Urinary bladder (tissue), 4 donors: ENCODE measurements around the gene DUSP2. TPM values are rescaled to one million over a fixed set of nuclear protein-coding genes. Genes with fewer than 3 reads are reported as not detected.

Experiments
- DNase-seq: peaks from one replicate; pipeline ENCODE4 v3.0.0-alpha.2; 2015; ENCODE audit errors: extremely low spot score
- H3K27ac ChIP-seq: one replicate; pipeline ENCODE4 v1.5.1; 2013; ENCODE audit warnings: low read depth, mild to moderate bottlenecking, moderate library complexity
- H3K36me3 ChIP-seq: one replicate; pipeline ENCODE4 v1.6.1; 2013; ENCODE audit warnings: mild to moderate bottlenecking, moderate library complexity; ENCODE audit not compliant: insufficient read depth
- H3K4me1 ChIP-seq: one replicate; pipeline ENCODE4 v1.6.1; 2013; ENCODE audit warnings: mild to moderate bottlenecking, moderate library complexity; ENCODE audit not compliant: insufficient read depth
- H3K4me3 ChIP-seq: one replicate; pipeline ENCODE4 v1.5.1; 2013; ENCODE audit warnings: low read depth, low read length
- WGBS: extraction: QIAGEN DNeasy Blood & Tissue Kit; methylation state at CpG from one replicate; pipeline ENCODE4 v1.1.7; 2013; 5-methylcytosine and 5-hydroxymethylcytosine counted together
- polyA plus RNA-seq: library from polyadenylated mRNA; stranded (reverse); fragments of 200-250 nt; gene quantifications from one replicate; pipeline ENCODE4 v1.2.3, GENCODE V29; 2013
- total RNA-seq: library from RNA; depleted of rRNA; stranded (reverse); fragments of >200 nt; gene quantifications from one replicate; pipeline ENCODE4 v1.2.3, GENCODE V29; 2014
- donor health status: healthy with polysubstance abuse.
- donor health status: healthy.

DUSP2 gene
- total and polyA plus RNA-seq, 2 donors, result 18.1 to 18.5 TPM

- H3K4me1 ChIP-seq, result no peaks in the 10 kb centered on the region
- H3K36me3 ChIP-seq, result no peaks in the 10 kb centered on the region
- WGBS, result 13% methylated on average over 17 of the region's 17 CpGs
- DNase-seq, result peak; percentile 60
- no peak within 1 kb of the TSS for H3K4me3 ChIP-seq
- no peak within 1 kb of the TSS for H3K27ac ChIP-seq
Measured at GRCh38 chr2:96138179-96139145, 6.8 kb downstream of the DUSP2 start, which contains the start of gene ASTL. Gene ASTL (minus strand): TSS chr2:96138502. CDS start chr2:96138436, 66 bp downstream.

- H3K27ac ChIP-seq, result no peak overlapping the region
- WGBS, result 80% methylated on average over 15 of the region's 15 CpGs
- DNase-seq, result no peak
- H3K36me3 ChIP-seq, result no peaks in the 10 kb centered on the region
- no peaks in the 10 kb centered on the region for H3K4me1 ChIP-seq
- H3K4me3 ChIP-seq, result no peak overlapping the region
Measured at GRCh38 chr2:96137321-96138178, 7.7 kb downstream of the DUSP2 start.

- Histone ChIP-seq H3K36me3 (no peaks in the 10 kb centered on the region), H3K27ac (no peak overlapping the region), H3K4me3 (no peak overlapping the region), H3K4me1 (no peaks in the 10 kb centered on the region)
- DNase-seq, result no peak
- 81% methylated on average over 8 of the region's 8 CpGs for WGBS
Measured at GRCh38 chr2:96136129-96136720, 9.0 kb downstream of the DUSP2 start.

GRCh38 chr2:96135621-96136020, 9.6 kb downstream of the DUSP2 start:
- no peaks in the 10 kb centered on the region for H3K4me1 ChIP-seq
- no peaks in the 10 kb centered on the region for H3K36me3 ChIP-seq
- WGBS, result 75% methylated on average over 5 of the region's 5 CpGs
- no peak overlapping the region for H3K4me3 ChIP-seq
- no peak overlapping the region for H3K27ac ChIP-seq
- DNase-seq, result no peak

GRCh38 chr2:96135171-96135570, 10.1 kb downstream of the DUSP2 start:
- 80% methylated on average over 9 of the region's 9 CpGs for WGBS
- Histone ChIP-seq H3K27ac (no peak overlapping the region), H3K4me1 (no peaks in the 10 kb centered on the region), H3K36me3 (no peaks in the 10 kb centered on the region), H3K4me3 (no peak overlapping the region)
- DNase-seq, result no peak

GRCh38 chr2:96134421-96134820, 10.8 kb downstream of the DUSP2 start:
- Histone ChIP-seq H3K4me3 (no peak overlapping the region), H3K4me1 (no peaks in the 10 kb centered on the region), H3K27ac (no peak overlapping the region), H3K36me3 (no peaks in the 10 kb centered on the region)
- DNase-seq, result no peak
- WGBS, result 82% methylated on average over 11 of the region's 11 CpGs

- Histone ChIP-seq H3K36me3 (no peaks in the 10 kb centered on the region), H3K4me1 (no peaks in the 10 kb centered on the region), H3K27ac (no peak overlapping the region), H3K4me3 (no peak overlapping the region)
- DNase-seq, result no peak
- 89% methylated on average over 26 of the region's 26 CpGs for WGBS
Measured at GRCh38 chr2:96131813-96132745, 13.2 kb downstream of the DUSP2 start.

- no peak for DNase-seq
- Histone ChIP-seq H3K4me1 (no peaks in the 10 kb centered on the region), H3K4me3 (no peak overlapping the region), H3K36me3 (no peaks in the 10 kb centered on the region), H3K27ac (no peak overlapping the region)
- 75% methylated on average over 10 of the region's 10 CpGs for WGBS
Measured at GRCh38 chr2:96131152-96131812, 14.0 kb downstream of the DUSP2 start.

GRCh38 chr2:96130483-96130882, 14.8 kb downstream of the DUSP2 start:
- no peak overlapping the region for H3K27ac ChIP-seq
- H3K36me3 ChIP-seq, result no peaks in the 10 kb centered on the region
- H3K4me1 ChIP-seq, result no peaks in the 10 kb centered on the region
- WGBS, result 84% methylated on average over 4 of the region's 4 CpGs
- DNase-seq, result no peak
- H3K4me3 ChIP-seq, result no peak overlapping the region

- no peak for DNase-seq
- 82% methylated on average over 16 of the region's 16 CpGs for WGBS
- no peak overlapping the region for H3K27ac ChIP-seq
Measured at GRCh38 chr2:96129528-96130120, 15.6 kb downstream of the DUSP2 start.

GRCh38 chr2:96128456-96128855, 16.8 kb downstream of the DUSP2 start:
- WGBS, result 77% methylated on average over 6 of the region's 6 CpGs
- Histone ChIP-seq H3K4me1 (no peaks in the 10 kb centered on the region), H3K36me3 (no peaks in the 10 kb centered on the region), H3K27ac (no peak overlapping the region), H3K4me3 (no peak overlapping the region)
- DNase-seq, result no peak

More at GRCh38 chr2:96129528-96130120, 15.6 kb downstream of the DUSP2 start:
- Histone ChIP-seq H3K4me3 (no peak overlapping the region), H3K36me3 (no peaks in the 10 kb centered on the region), H3K4me1 (no peaks in the 10 kb centered on the region)
